Coronary artery (tissue), 2 donors: Measurements from ENCODE around the gene GRIK4.

ENCODE experiments used
- DNase-seq: peaks from one replicate; pipeline ENCODE4 v3.0.0-alpha.2; 2017; ENCODE audit warnings: low spot score
- H3K27ac ChIP-seq, 2 donors: fragments of 200-600 bp; sonication (generic); one replicate each; pipeline ENCODE4 v1.5.1; 2016 to 2019
- H3K4me3 ChIP-seq: fragments of 200-600 bp; sonication (generic); 2 replicates; pipeline ENCODE4 v1.5.1; 2016; ENCODE audit warnings: mild to moderate bottlenecking, moderate library complexity
- CTCF ChIP-seq: fragments of 200-600 bp; sonication (generic); IDR thresholded peaks from one replicate; pipeline ENCODE4 v1.5.1; 2019; ENCODE audit warnings: antibody characterized with exemption

GRIK4 gene

GRCh38 chr11:120903686-120904085, 392.1 kb downstream of the GRIK4 start:
- TF ChIP-seq CTCF = no peak
- H3K4me3 ChIP-seq = no peak overlapping the region
- H3K27ac ChIP-seq = no peak overlapping the region
- DNase-seq = no peak

- Histone ChIP-seq H3K4me3 (no peak overlapping the region), H3K27ac (no peak overlapping the region)
- no peak for TF ChIP-seq CTCF
- no peak for DNase-seq
Observed at GRCh38 chr11:120904116-120904515, 392.6 kb downstream of the GRIK4 start.

GRCh38 chr11:120906766-120907165, 395.2 kb downstream of the GRIK4 start:
- DNase-seq = no peak
- TF ChIP-seq CTCF = no peak
- Histone ChIP-seq H3K4me3 (no peak overlapping the region), H3K27ac (no peak overlapping the region)

GRCh38 chr11:120907971-120908370, 396.4 kb downstream of the GRIK4 start:
- DNase-seq = no peak
- Histone ChIP-seq H3K4me3 (no peak overlapping the region), H3K27ac (no peak overlapping the region)
- no peak for TF ChIP-seq CTCF

GRCh38 chr11:120908461-120909181, 397.1 kb downstream of the GRIK4 start:
- no peak for TF ChIP-seq CTCF
- no peak overlapping the region for H3K27ac ChIP-seq
- no peak for DNase-seq
- H3K4me3 ChIP-seq = no peak overlapping the region

GRCh38 chr11:120909676-120910416, 398.3 kb downstream of the GRIK4 start:
- DNase-seq = no peak
- TF ChIP-seq CTCF = no peak
- H3K27ac ChIP-seq = no peak overlapping the region
- no peak overlapping the region for H3K4me3 ChIP-seq

- DNase-seq = no peak
- no peak for TF ChIP-seq CTCF
- H3K27ac ChIP-seq = no peak overlapping the region
Observed at GRCh38 chr11:120911943-120912342, 400.4 kb downstream of the GRIK4 start.

More at GRCh38 chr11:120911943-120912342, 400.4 kb downstream of the GRIK4 start:
- H3K4me3 ChIP-seq = no peak overlapping the region
